CD4-positive, alpha-beta T cell treated with Interleukin-6 at 100 ng/mL for 8 hours (primary cell): ENCODE measurements around the gene PRKG1.
"Not testable (repeated sequence)": the region's sequence is repeated elsewhere in the genome, so short reads cannot be mapped to it uniquely, and the experiment has no call there.

ENCODE experiments used
- DNase-seq: peaks from one replicate; pipeline ENCODE4 v3.0.0-alpha.2; 2020; ENCODE audit warnings: mixed read lengths, low spot score

Gene PRKG1

DNA sequence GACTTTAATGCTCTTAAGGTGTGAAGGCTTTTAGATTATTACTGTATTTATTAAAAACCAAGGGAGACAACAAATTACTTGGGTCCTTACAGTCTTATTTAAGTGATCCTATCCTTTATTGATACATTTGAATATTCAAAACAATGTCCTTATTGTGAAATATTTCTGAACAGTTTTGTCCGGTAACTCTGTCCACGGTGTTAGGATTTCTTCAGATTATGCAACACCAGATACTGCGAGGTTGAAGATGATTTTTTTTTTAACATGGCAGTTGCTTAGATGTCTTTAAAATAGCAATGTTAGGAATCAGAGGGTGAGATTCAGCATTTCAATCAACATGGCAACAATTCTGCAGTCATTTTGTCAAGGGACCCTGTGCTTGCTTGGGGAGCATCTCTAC, 448.6 kb downstream of the PRKG1 start:
- no peak for DNase-seq

DNA sequence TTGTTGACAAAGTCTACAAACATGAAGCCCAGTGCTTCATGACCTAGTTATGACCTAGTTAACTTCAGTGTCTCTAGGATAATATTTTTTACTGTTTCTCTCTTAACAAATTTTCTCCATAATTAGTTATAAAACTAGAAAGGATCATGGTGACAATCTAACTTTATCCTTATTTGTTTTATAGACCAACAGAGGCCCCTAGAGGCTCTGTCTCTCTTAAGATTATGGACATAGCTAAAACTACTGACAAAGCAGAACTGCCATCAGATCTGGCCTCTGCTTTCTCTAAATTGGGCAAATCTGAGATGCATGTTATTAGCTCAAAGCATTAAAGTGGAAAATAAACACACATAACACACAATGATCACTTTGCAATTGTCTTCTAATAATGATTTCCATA, 449.2 kb downstream of the PRKG1 start:
- DNase-seq = no peak

DNA sequence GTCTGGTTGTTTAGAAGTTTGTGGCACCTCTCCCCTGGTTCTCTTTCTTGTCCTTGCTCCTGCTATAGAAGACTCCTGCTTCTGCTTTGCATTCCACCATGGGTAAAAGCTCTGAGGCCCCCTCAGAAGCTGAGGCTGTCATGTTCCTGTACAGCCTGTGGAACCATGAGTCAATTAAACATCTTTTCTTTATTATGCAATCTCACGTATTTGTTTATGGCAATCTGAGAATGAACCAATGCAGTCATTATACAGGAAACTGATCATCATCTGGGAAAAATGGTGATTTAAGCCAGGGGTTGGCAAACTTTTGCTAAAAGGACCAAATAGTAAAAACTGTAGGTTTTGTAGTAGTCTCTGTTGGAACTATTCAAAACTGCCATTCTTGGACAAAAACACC, 449.8 kb downstream of the PRKG1 start:
- no peak for DNase-seq

GRCh38 chr10:51527522-51528219, 453.4 kb downstream of the PRKG1 start:
- no peak for DNase-seq

- DNase-seq = no peak
Observed at GRCh38 chr10:51528527-51528926, 454.2 kb downstream of the PRKG1 start.

GRCh38 chr10:51530541-51530940, 456.3 kb downstream of the PRKG1 start:
- DNase-seq = no peak

DNA sequence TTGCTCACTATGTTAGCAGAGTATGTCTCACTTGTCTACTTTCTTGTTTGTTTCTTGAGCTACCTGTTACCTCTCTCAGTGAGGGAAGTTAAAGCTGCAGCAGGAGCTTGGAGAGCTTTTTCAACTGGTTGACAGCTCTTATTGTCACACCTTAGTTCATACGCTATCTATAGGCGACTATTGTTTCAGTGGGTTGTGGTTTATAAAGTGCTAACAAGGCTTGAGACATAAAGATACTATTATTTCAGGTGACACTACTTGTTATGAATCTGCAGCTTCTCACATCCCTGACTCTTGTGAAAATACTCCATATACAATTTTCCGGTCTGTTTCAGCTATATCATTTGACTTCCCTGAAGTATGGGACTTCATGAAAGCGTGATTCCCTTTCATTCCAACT, 457.8 kb downstream of the PRKG1 start:
- DNase-seq = no peak

- DNase-seq = no peak
Observed at GRCh38 chr10:51542853-51543252, 468.6 kb downstream of the PRKG1 start.

DNA sequence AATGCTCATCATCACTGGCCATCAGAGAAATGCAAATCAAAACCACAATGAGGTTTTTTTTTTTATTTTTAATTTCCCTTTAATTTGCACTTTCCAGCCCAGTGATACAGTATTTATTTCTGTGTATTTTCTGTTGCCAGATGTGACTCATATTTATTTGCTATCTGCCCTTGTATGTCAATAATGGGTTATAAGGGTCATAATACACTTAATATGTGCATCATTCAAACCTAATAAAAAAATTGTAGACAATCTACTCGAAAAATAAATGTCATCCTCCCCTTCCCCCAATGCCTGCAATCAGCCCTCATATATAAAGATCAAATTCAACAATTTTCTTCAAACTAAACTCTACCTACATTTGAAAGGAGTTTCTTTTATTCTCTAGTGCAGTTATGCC, 470.6 kb downstream of the PRKG1 start:
- DNase-seq = no peak

- DNase-seq = no peak
Observed at GRCh38 chr10:51547941-51548340, 473.7 kb downstream of the PRKG1 start.

- no peak for DNase-seq
Observed at GRCh38 chr10:51552879-51553278, 478.6 kb downstream of the PRKG1 start.

DNA sequence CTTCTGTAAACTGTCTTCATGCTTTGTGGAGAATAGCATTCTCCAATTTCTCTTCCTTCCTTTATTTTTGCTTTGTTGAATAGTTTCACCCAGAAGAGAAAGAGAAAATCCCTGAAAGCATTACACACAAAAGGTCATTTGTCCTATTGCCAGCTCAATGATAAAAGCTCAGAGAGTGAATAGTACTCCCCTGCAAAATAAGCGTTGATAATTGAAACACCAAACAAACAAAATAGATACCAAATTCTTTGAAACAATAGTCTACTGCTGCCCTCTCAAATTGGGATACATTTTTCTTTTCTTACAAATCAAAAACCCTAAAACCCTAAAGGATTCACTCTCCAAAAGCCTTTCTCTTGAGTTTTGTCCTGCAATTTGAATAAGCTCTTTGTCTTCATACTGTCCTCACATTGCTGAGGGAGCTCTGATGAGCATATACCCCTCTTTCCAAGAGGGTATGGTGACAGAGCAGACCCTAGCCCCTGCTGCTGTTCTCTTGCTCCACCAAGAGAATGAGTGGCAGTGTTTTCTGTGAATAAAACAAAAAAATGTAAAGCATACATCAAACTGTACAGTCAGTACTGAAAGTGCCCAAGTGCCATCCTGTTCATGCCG, 490.7 kb downstream of the PRKG1 start:
- DNase-seq = no peak

GRCh38 chr10:51567271-51567670, 493.0 kb downstream of the PRKG1 start:
- DNase-seq = no peak

DNA sequence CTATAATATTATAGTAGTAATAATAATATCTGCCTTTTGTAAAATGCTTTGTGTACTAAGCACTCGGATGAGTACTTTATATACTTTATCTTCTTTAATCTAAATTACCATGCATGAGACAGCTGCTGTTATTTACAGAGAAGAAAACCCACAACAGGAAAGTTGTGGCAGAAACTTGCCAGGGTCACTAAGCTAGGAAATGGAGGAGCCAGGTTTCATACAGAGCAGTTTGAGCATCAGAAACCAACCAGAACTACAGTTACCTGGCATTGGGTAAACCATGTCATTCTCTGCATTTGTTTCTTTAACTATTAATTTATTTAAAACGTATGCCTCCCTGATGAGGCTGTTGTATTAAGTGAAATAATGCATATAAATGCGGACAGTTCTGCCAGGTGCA, 495.2 kb downstream of the PRKG1 start:
- no peak for DNase-seq

DNA sequence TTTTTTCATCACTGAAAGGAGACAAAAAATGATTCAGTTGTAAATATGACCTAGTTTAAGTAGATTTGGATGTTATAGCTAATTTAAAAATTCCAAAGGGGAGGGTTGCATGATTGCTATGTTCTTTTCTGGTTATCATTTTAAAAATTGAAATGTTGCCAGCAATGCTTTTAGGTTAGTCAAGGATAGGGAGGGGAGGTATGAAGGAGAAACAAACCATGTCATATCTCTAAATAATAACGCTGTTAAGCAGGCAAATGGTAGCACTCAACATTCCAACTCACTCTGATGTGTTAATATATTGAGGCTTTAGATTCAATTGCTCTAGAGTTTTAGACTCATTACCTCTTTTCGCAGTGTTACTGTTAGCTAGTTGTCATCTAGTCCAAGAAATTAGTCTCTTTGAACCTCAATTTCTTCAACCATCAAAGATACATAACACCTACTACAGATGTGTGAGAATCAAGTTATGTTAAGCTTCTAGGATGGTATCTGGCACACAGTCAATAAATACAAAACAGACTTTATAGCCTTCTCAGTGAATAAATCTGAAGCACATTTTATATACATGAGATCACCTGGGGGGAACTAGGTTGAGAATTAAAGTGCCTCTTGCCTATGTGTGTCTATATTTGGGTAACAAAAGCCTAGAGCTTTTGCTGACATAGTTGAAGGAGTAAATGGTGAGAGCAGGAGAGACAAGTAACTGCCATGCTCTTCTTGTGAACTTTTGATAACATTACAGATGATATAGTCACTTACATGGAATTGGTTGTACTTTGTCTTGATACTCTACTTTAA, 500.2 kb downstream of the PRKG1 start:
- DNase-seq = no peak

- not testable (repeated sequence) for DNase-seq
Observed at GRCh38 chr10:51581196-51581595, 506.9 kb downstream of the PRKG1 start.

- no peak for DNase-seq
Observed at GRCh38 chr10:51583976-51584375, 509.7 kb downstream of the PRKG1 start.

GRCh38 chr10:51585742-51586141, 511.5 kb downstream of the PRKG1 start:
- no peak for DNase-seq

GRCh38 chr10:51588984-51589383, 514.7 kb downstream of the PRKG1 start:
- DNase-seq = no peak

- DNase-seq = no peak
Observed at GRCh38 chr10:51590818-51591217, 516.5 kb downstream of the PRKG1 start.

DNA sequence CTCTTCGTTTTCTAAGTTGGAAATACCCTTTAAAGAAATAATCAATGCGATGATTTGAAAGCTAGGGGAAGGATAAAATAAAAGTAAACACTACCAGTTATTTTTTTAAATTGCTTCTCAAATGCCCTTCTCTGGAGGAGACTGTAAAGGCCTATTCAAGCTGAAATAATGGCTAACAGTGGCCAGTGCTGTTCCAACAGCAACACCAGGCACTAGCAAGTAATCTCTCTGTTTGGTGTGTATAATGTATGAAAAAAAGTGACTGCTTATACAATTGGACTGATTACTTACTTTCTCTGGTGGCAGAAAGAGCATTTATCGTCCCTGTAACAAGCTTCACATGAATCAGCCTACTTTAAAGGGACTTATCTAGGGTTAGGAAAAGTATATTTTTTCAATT, 522.4 kb downstream of the PRKG1 start:
- DNase-seq = no peak

- DNase-seq = no peak
Observed at GRCh38 chr10:51599647-51600046, 525.4 kb downstream of the PRKG1 start.

DNA sequence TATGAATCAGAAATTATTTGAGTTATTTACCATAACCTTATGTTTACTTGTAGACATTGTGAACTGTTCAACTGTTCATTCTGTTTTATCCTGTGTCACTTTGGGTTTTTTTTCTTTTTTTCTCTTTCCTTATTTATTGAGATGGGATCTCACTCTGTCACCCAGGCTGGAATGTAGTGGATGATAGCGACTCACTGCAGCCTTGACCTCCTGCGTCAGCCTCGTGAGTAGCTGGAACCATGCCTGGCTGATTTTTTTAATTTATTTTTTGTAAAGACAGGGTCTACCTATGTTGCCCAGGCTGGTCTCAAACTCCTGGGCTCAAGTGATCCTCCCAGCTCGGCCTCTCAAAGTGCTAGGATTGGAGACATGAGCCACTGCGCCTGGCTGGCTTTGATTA, 528.0 kb downstream of the PRKG1 start:
- no peak for DNase-seq
